Retinal pigment epithelial cell (primary cell): ENCODE results near the gene TSHZ1.

ENCODE experiments used
- DNase-seq: peaks from one replicate; pipeline ENCODE4 v3.0.0-alpha.2; 2010; ENCODE audit warnings: low read depth
- H3K4me3 ChIP-seq: 2 replicates; pipeline ENCODE4 v1.5.1; 2011; ENCODE audit warnings: mild to moderate bottlenecking, low read length, control low read depth, moderate library complexity
- CTCF ChIP-seq: conservative IDR thresholded peaks from 2 replicates; pipeline ENCODE4 v1.5.1; 2011; ENCODE audit warnings: low read depth, low read length, control low read depth, inconsistent platforms

Gene TSHZ1

GRCh38 chr18:75218065-75218923 is 7.7 kb downstream of the TSHZ1 start:
- H3K4me3 ChIP-seq = no peak overlapping the region
- no peak for TF ChIP-seq CTCF

GRCh38 chr18:75219745-75220375 is 9.3 kb downstream of the TSHZ1 start:
- no peak for TF ChIP-seq CTCF
- H3K4me3 ChIP-seq = no peak overlapping the region
- DNase-seq = no peak

More at GRCh38 chr18:75218065-75218923, 7.7 kb downstream of the TSHZ1 start:
- DNase-seq = no peak

GRCh38 chr18:75220551-75221355 is 10.2 kb downstream of the TSHZ1 start:
- no peak for TF ChIP-seq CTCF
- no peak for DNase-seq
- no peak overlapping the region for H3K4me3 ChIP-seq

- H3K4me3 ChIP-seq = no peak overlapping the region
- TF ChIP-seq CTCF = no peak
- DNase-seq = no peak
Observed at GRCh38 chr18:75221397-75221796, 10.8 kb downstream of the TSHZ1 start.

- TF ChIP-seq CTCF = no peak
- no peak for DNase-seq
- H3K4me3 ChIP-seq = no peak overlapping the region
Observed at GRCh38 chr18:75221897-75222296, 11.3 kb downstream of the TSHZ1 start.

GRCh38 chr18:75222407-75222806 is 11.8 kb downstream of the TSHZ1 start:
- DNase-seq = no peak
- no peak for TF ChIP-seq CTCF
- no peak overlapping the region for H3K4me3 ChIP-seq
